CD14-positive monocyte (primary cell): ENCODE results near the gene GPI. TPM values are rescaled to one million over a fixed set of nuclear protein-coding genes. Genes with fewer than 3 reads are reported as not detected.

ENCODE experiments used
- DNase-seq, 3 donors: peaks; one replicate each; pipeline ENCODE4 v3.0.0-alpha.2; 2011 to 2022
- H2AFZ ChIP-seq: 2 replicates; pipeline ENCODE4 v1.6.0; 2012; ENCODE audit warnings: mild to moderate bottlenecking, low read depth, low read length, inconsistent platforms; ENCODE audit not compliant: insufficient read depth, poor library complexity, severe bottlenecking
- H3K27ac ChIP-seq, 2 donors: 1 replicate in 1 of 2; 2 replicates in 1 of 2; pipeline ENCODE4 v1.5.1; 2012 to 2013; ENCODE audit warnings: low read length in 2 of 2, control low read depth in 1 of 2, inconsistent platforms in 1 of 2, low read depth in 1 of 2, mild to moderate bottlenecking in 1 of 2
- H3K27me3 ChIP-seq, 2 donors: one replicate each; pipeline versions ENCODE4 v1.6.0 to v1.6.1; 2011 to 2013; ENCODE audit warnings: low read length in 2 of 2; ENCODE audit not compliant: control insufficient read depth in 2 of 2, insufficient read depth in 2 of 2
- H3K36me3 ChIP-seq, 2 donors: replicated peaks in 1 of 2; 1 replicate in 1 of 2; 2 replicates in 1 of 2; pipeline versions ENCODE4 v1.5.1 to v1.6.1; 2012 to 2013; ENCODE audit warnings: low read length in 2 of 2, control low read depth in 1 of 2, inconsistent platforms in 1 of 2, mild to moderate bottlenecking in 1 of 2; ENCODE audit not compliant: insufficient read depth in 2 of 2, control insufficient read depth in 1 of 2
- H3K4me1 ChIP-seq, 2 donors: 1 replicate in 1 of 2; 2 replicates in 1 of 2; pipeline versions ENCODE4 v1.5.1 to v1.6.1; 2012 to 2013; ENCODE audit warnings: low read length in 2 of 2, control low read depth in 1 of 2, inconsistent platforms in 1 of 2, mild to moderate bottlenecking in 1 of 2, moderate library complexity in 1 of 2; ENCODE audit not compliant: insufficient read depth in 2 of 2, control insufficient read depth in 1 of 2
- H3K4me2 ChIP-seq: replicated peaks from 2 replicates; pipeline ENCODE3; 2012; ENCODE audit warnings: low read length, moderate library complexity, mild to moderate bottlenecking; ENCODE audit not compliant: poor library complexity, severe bottlenecking; ENCODE audit errors: extremely low read depth
- H3K4me3 ChIP-seq, 3 experiments: fragments of 200-600 bp in 1 of 3; sonication (generic) in 1 of 3; replicated peaks in 1 of 3; 1 replicate in 2 of 3; 2 replicates in 1 of 3; pipeline ENCODE4 v1.5.1; 2011 to 2013; ENCODE audit warnings: low read length in 3 of 3, mild to moderate bottlenecking in 3 of 3, control low read depth in 2 of 3, low read depth in 2 of 3, inconsistent platforms in 1 of 3, moderate library complexity in 1 of 3
- H3K79me2 ChIP-seq: 2 replicates; pipeline ENCODE4 v1.6.0; 2012; ENCODE audit warnings: mild to moderate bottlenecking, control low read depth, inconsistent platforms, low read length, moderate library complexity; ENCODE audit not compliant: insufficient read depth
- H3K9ac ChIP-seq: 2 replicates; pipeline ENCODE4 v1.6.0; 2017; ENCODE audit warnings: low read length, mild to moderate bottlenecking; ENCODE audit not compliant: insufficient read depth, poor library complexity, severe bottlenecking
- H3K9me3 ChIP-seq, 2 donors: replicated peaks in 1 of 2; 1 replicate in 1 of 2; 2 replicates in 1 of 2; pipeline versions ENCODE4 v1.5.1 to v1.6.1; 2012 to 2013; ENCODE audit warnings: low read length in 2 of 2, control low read depth in 1 of 2; ENCODE audit not compliant: control insufficient read depth in 1 of 2, insufficient read depth in 1 of 2
- H4K20me1 ChIP-seq: 2 replicates; pipeline ENCODE4 v1.6.0; 2012; ENCODE audit warnings: mild to moderate bottlenecking, low read length, control low read depth, moderate library complexity; ENCODE audit not compliant: insufficient read depth
- H3K27ac Mint-ChIP-seq, 7 donors: one replicate each; pipeline ENCODE4 v1.8.0; 2020; ENCODE audit warnings: mild to moderate bottlenecking in 7 of 7, mixed read lengths in 7 of 7, moderate library complexity in 6 of 7, inconsistent platforms in 2 of 7
- H3K27me3 Mint-ChIP-seq, 3 donors: one replicate each; pipeline ENCODE4 v1.8.0; 2021 to 2022; ENCODE audit warnings: low read depth in 3 of 3, mild to moderate bottlenecking in 3 of 3, mixed read lengths in 3 of 3, moderate library complexity in 3 of 3, inconsistent platforms in 1 of 3
- H3K36me3 Mint-ChIP-seq, 2 donors: one replicate each; pipeline ENCODE4 v1.8.0; 2020; ENCODE audit warnings: mixed read lengths in 2 of 2, inconsistent platforms in 1 of 2, mild to moderate bottlenecking in 1 of 2
- H3K4me1 Mint-ChIP-seq: one replicate; pipeline ENCODE4 v1.8.0; 2020; ENCODE audit warnings: mild to moderate bottlenecking, mixed read lengths
- H3K4me3 Mint-ChIP-seq, 2 donors: one replicate each; pipeline ENCODE4 v1.8.0; 2020; ENCODE audit warnings: mild to moderate bottlenecking in 2 of 2, mixed read lengths in 2 of 2, moderate library complexity in 1 of 2
- H3K9me3 Mint-ChIP-seq, 7 donors: one replicate each; pipeline ENCODE4 v1.8.0; 2020 to 2022; ENCODE audit warnings: mixed read lengths in 7 of 7, mild to moderate bottlenecking in 6 of 7, moderate library complexity in 6 of 7, inconsistent platforms in 2 of 7
- WGBS: methylation state at CpG from one replicate; pipeline ENCODE4 v1.1.5; 2013; ENCODE audit warnings: missing lambda C conversion rate; ENCODE audit not compliant: insufficient coverage; 5-methylcytosine and 5-hydroxymethylcytosine counted together
- intact Hi-C, 2 donors: fragments of 100-400 bp; cut with micrococcal nuclease; formaldehyde crosslinking; loops; one replicate each; pipeline versions ENCODE4 v1.15.0 to v1.15.1; 2023
- polyA plus RNA-seq, 3 donors: library from polyadenylated mRNA; depleted of rRNA in 1 of 3; unstranded in 2 of 3; stranded (reverse) in 1 of 3; fragments of 300-500 nt in 2 of 3; fragments of >200 nt in 1 of 3; fragmentation: Illumina TruSeq in 2 of 3; gene quantifications; 1 replicate in 2 of 3; 2 replicates in 1 of 3; pipeline ENCODE4 v1.2.3, GENCODE V29; 2012 to 2021
- TF ChIP-seq, protein P1 (sequence below): fragments of 200-600 bp; IDR thresholded peaks from one replicate; pipeline ENCODE4 v1.8.0; 2022; ENCODE audit warnings: antibody characterized with exemption, mild to moderate bottlenecking

GPI gene
- polyA plus RNA-seq, 3 donors = 81.2 to 107 (median 95.3) TPM

GRCh38 chr19:34319230-34319585 lies 45.8 kb upstream of the GPI start:
- Histone ChIP-seq H3K27ac (no peak overlapping the region), H3K4me2 (no peak overlapping the region), H3K9me3 (no peaks in the 10 kb centered on the region), H3K36me3 (no peaks in the 10 kb centered on the region), H3K9ac (no peak overlapping the region), H3K4me1 (no peaks in the 10 kb centered on the region), H4K20me1 (peaks cover 14% of the 10 kb centered on the region), H2AFZ (no peak overlapping the region), H3K4me3 (no peak overlapping the region), H3K27me3 (no peaks in the 10 kb centered on the region), H3K79me2 (no peaks in the 10 kb centered on the region)
- no peak for DNase-seq
- intact Hi-C loops = no loop called here
- TF ChIP-seq, protein P1, sequence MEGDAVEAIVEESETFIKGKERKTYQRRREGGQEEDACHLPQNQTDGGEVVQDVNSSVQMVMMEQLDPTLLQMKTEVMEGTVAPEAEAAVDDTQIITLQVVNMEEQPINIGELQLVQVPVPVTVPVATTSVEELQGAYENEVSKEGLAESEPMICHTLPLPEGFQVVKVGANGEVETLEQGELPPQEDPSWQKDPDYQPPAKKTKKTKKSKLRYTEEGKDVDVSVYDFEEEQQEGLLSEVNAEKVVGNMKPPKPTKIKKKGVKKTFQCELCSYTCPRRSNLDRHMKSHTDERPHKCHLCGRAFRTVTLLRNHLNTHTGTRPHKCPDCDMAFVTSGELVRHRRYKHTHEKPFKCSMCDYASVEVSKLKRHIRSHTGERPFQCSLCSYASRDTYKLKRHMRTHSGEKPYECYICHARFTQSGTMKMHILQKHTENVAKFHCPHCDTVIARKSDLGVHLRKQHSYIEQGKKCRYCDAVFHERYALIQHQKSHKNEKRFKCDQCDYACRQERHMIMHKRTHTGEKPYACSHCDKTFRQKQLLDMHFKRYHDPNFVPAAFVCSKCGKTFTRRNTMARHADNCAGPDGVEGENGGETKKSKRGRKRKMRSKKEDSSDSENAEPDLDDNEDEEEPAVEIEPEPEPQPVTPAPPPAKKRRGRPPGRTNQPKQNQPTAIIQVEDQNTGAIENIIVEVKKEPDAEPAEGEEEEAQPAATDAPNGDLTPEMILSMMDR = no peak
- peaks cover 0 to 2% (median 0%) of the 10 kb centered on the region in 7 donors for H3K9me3 Mint-ChIP-seq
- H3K36me3 Mint-ChIP-seq = peaks cover 0 to 5% of the 10 kb centered on the region in 2 donors
- no peak overlapping the region for H3K27ac Mint-ChIP-seq
- no peak overlapping the region for H3K4me3 Mint-ChIP-seq
- H3K4me1 Mint-ChIP-seq = peaks cover 2% of the 10 kb centered on the region
- peaks cover 3 to 12% (median 8%) of the 10 kb centered on the region in 3 donors for H3K27me3 Mint-ChIP-seq
- WGBS = 80% methylated on average over 1 of the region's 3 CpGs

DNA sequence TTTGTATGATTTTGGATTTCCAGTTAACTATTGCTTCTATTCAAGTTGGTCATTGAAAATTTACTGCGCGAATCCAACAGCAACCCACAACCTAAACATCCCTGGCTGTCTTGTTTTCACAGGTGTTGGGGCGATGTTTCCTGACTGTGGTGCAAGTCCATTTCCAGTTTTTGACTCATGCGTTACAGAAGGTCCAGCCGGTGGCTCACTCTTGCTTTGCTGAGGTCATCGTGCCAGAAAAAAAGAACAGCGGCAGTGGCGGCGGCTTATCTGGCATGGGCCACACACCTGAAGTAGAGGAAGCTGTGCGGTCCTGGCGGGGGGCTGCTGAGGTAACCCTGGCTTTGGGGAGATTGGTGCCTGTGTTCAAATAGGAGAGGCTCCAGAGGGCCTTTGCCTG lies 45.2 kb upstream of the GPI start:
- Histone ChIP-seq H3K4me1 (no peaks in the 10 kb centered on the region), H3K9me3 (no peaks in the 10 kb centered on the region), H3K4me2 (no peak overlapping the region), H4K20me1 (peaks cover 14% of the 10 kb centered on the region), H3K4me3 (no peak overlapping the region), H3K9ac (no peak overlapping the region), H3K36me3 (no peaks in the 10 kb centered on the region), H2AFZ (no peak overlapping the region), H3K27me3 (no peaks in the 10 kb centered on the region), H3K27ac (no peak overlapping the region), H3K79me2 (no peaks in the 10 kb centered on the region)
- WGBS = 94% methylated on average over 9 of the region's 11 CpGs
- H3K27ac Mint-ChIP-seq = no peak overlapping the region
- no peak for DNase-seq
- peaks cover 0 to 2% (median 0%) of the 10 kb centered on the region in 7 donors for H3K9me3 Mint-ChIP-seq
- intact Hi-C loops = no loop called here
- H3K4me1 Mint-ChIP-seq = peaks cover 2% of the 10 kb centered on the region
- H3K27me3 Mint-ChIP-seq = peaks cover 3 to 12% (median 8%) of the 10 kb centered on the region in 3 donors
- H3K4me3 Mint-ChIP-seq = no peak overlapping the region
- H3K36me3 Mint-ChIP-seq = peaks cover 0 to 5% of the 10 kb centered on the region in 2 donors
- TF ChIP-seq, protein P1 = no peak
